HuH-7.5 (cell line): Measurements from ENCODE around the gene MRPL43.

Experiments
- DNase-seq: peaks from one replicate; pipeline ENCODE4 v3.0.0; 2011; ENCODE audit warnings: low spot score

Gene MRPL43

DNA sequence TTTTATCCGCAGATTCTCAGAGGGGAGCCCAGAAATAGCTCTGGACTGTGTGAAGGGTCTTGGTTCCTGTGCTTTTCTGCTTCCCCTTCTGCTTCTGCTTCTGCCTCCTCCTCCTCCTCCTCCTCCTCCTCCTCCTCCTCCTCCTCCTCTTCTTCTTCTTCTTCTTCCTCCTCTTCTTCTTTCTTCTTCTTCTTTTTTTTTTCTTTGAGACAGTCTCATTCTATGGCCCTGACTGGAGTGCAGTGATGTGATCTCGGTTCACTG is 32.1 kb upstream of the MRPL43 start:
- DNase-seq: no peak

DNA sequence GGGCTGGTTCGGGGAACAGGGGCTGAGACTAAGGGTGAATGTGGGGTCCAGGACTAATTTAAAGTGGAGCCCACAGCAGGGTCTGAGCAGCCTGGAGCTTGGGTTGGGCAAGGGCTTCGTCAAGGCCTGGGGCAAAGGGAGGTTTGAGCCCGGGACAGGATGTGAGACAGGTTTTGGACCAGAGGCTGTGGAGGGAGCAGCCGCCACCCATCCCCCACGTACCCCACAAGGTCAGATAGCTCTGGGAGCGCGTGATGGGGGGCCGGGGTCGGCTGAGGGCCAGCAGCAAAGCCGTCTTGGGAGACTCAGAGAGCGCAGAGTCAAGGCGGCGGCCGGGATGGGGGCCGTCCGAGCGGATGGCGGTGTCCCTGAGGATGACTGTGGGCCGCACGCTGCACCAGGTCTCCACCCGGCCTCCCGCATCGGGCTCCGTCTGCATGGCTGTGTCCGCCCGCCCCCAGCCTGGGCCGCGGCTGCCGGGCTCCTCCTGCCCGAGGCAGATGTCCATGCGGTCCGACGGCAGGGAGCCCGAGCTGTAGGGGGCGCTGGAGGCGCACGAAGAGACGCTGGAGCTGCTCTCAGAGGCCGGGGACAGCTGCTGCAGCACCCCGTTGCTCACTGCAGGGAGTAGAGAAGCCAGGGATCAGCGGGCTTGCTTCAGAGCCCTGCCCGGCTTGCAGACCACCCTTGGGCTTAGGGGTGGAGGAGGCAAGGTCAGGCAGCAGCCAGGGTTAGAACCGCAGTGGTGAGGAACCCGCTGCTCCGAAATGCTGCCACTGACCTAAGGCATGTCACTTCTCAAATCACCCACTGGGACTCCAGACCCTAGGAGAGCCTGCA is 31.5 kb upstream of the MRPL43 start:
- peak; percentile 97 for DNase-seq

DNA sequence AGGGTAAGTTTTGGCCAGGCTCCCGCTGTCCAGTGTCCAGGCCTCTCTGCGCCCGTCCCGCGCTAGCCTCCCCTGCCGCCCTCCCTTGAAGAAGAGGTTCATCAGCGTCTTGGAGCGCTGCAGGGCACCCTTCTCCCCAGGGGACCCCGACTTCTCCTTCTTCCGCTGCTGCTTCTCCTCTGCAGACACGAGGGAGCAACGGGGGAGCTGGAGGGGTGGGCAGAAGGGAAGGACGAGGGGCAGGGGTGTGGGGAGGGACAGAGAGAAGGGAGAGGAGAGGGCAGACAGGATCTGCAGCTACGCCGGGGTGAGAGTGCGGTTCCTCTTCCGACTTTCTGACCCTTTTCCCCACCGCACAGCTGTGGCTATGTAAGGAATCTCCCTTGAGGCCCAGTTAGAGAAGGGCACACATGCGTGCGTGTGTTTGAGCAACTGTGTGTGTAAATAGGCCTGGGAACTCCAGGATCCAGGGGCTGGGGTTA is 30.9 kb upstream of the MRPL43 start:
- DNase-seq: no peak

DNA sequence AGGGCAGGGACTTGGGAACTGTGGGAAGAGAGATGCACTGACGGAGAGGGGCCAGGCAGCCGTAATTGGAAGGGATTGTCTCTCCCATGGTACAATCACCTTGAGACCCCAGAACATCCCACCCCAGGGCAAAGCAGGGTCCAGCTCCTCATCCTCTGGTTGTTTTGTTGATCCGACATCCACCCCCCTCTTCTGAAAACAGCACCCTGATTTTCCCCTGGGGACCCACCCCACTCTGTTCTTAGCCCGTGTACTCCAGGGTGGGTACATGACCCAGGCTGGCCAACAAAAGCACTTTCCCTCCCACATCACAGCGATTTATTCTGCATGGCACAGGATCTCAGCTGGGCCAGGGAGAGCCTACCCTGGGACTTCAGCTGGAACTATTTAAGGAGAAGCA is 29.5 kb upstream of the MRPL43 start:
- no peak for DNase-seq

DNA sequence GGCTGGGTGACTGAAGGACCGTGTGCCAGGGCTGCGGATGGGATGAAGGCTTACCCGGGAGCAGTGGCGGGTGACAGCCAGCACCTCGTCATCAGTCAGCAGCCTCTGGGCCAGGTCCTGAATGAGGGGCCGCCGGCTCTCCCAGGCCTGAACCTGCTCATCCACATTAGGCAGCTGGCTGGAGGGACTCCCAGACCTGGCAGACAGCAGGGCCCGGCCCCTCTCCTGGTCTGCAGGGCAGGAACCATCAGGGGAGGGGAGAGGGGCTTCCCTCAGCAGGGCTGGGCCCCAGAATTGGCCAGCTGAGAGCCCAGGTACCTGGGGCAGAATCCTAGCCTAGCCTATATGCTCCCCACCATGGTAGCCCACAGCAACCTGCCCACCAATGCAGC is 28.3 kb upstream of the MRPL43 start:
- DNase-seq: no peak

DNA sequence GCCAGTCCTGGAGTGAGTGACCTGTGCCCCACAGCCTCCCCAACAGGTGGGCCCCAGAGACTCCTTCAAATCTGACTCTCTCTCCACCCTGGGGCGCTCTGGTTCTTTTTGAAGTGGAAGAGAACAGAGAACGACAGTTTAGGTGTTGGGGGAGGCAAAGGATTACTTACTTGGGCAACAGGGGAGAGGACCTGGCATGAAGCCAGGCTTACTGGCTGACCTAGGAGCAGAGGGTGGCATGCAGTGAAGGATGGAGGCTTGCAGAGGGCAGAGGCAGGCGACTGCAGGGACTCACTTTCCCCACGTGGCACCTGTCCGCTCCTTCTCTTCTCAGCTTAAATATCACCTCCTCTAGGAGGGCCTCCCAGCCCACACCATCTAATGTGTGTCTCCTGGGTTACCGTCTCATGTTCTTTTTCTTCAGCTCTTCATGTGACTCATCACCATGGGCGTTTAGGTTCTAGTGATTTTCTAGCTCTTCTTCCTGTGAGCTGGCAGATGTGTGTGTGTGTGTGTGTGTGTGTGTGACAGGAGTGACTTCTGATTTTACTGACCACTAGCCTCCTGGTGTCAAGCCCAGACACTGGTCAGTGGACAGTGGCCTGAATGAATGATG is 27.8 kb upstream of the MRPL43 start:
- no peak for DNase-seq

DNA sequence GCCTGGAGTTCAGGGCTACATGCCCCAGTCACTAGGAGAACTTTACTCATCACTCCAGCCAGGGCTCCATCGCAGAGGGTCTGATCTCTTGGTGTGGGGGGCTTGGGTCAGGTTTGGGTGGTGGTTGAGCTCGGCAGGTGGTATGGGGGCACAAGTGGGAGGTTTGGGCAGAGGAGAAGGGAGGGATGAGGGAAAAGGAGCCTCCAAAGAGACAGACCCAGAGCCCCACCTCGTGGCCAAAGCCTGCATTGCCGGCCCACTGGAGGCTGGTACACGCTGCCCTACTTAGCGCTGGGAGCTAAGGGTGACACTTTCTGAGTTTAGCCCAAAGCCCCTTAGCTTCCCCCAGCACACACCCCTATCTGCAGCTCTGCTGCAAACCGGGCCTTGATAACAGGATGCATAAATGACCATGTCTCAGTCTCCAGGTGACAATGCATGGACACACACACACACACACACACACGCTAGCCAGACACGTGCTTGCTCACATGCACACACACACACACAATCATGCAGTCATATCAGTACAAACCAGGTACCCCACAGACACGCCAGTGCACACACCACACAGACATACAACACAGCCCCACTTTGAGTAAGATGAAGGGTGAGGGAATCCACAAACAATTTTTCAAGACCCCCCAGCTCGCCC is 27.1 kb upstream of the MRPL43 start:
- DNase-seq: peak; percentile 88

DNA sequence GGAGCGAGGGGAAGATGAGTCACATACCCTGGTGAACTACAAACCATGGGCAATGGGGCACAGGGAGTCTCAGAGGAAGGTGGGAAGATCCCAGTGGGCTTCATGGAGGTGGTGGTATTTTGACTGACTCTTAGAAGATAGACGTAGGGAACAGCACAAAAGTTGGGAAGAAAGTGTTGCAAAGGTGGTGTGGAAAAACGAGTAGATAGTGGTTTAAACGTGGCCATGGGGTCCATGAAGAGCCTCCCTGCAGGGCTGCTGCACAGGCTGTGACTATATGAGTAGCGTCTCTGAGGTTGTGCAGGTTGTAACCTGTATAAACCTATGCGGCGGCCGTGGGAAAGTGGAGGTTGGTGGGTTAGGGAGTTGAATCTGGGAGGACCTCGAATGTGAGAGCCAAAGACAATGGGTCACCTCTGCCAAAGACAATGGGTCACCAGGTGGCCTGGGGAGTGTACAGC is 26.1 kb upstream of the MRPL43 start:
- DNase-seq: no peak

DNA sequence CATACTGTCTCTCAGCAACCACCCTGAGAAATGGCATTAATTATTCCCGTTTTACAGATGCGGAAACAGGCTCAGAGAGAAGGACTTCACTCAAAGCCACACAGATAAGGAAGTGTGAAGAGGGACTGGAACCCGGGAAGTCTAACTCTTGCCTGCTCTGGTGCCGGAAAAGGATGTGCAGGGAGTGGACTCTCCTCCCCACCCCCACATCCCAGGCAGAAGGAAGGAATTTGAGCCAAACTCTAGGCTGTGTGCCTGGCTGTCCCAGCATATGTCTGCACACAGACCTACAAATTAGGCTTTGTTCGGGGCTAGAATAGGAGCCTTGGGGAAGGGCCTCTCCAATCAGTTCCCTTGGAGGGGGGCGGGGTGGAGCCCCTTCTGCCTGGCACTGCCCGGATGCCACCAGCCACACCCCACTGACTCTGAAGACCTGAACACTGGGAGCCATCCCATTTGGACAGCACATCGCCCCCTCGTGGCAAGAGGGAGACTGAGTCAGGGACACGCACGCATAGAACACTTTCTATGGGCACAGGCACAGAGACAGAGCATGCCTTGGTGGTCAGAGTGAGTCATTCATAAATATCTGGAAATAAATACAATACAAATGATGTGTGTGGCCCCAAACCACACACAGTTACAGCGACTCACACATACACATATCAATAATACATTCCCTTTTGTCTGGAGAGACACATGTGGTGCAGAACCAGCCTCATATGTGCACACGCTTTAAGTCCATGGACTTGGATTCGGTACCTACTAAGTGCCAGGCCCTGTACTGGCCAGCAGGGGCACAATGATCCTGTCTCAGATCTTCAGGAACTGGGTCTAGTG is 25.4 kb upstream of the MRPL43 start:
- DNase-seq: peak; percentile 81

DNA sequence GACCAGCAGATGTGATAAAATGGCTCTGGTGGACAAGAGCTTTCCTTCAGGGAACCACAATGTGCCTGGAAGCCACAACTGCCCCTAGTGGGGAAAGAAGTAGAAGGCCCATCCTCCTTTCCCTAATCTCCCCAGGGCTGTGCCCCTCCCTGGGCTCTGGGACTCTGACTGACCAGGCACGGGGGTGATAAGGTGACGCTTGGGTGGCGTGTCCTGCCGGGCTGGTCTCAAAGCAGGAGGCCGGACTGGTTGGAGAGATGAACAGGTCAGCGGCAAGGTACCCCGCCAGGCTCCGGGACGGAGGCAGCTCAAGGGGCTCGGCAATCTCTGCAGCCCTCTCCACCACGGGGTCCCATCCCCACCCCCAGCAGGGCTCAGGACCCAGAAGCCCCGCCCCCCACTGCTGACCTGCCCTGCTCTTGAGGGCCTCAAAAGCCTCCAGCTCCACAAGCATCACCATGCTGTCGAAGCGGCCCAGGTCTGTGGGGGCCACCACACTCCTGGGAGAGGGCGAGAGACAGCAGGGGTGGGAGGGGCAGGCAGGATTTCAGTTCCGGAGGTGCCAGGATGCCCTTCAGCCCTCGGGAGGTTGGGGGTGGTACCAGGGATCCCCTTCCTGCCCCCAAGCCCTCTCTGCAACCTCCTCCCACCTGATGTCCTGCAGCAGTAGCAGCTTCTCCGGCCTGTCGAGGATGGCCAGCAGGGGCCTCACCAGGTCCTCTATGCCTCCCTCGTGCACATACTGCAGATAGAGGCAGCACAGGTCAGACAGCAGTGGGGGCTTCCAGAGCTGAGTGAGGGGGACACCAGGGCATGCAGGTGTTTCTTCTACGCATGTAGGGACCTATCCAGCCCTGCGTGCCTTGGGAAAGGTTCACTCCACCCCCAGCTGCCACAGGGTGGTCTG is 24.5 kb upstream of the MRPL43 start:
- DNase-seq: peak; percentile 71

DNA sequence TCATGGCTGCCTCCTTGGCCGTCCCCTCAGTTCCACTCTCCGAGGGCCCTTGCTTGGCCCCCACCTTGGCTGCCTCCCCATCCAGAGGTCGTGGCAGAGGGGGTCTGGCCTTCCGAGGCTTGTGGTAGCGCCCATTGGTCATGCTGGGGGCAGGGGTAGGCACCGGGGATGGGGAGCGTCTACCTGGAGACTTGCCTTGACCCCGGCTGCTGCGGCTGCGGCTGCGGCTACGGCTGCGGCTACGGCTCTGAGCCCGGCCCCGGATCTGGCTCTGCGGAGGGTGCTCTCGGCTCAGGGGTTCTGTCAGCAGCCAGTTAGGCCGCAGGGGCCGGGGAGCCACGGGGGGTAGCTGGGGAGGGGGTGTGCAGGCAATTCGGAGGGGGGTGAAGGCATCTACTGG is 23.0 kb upstream of the MRPL43 start:
- no peak for DNase-seq

DNA sequence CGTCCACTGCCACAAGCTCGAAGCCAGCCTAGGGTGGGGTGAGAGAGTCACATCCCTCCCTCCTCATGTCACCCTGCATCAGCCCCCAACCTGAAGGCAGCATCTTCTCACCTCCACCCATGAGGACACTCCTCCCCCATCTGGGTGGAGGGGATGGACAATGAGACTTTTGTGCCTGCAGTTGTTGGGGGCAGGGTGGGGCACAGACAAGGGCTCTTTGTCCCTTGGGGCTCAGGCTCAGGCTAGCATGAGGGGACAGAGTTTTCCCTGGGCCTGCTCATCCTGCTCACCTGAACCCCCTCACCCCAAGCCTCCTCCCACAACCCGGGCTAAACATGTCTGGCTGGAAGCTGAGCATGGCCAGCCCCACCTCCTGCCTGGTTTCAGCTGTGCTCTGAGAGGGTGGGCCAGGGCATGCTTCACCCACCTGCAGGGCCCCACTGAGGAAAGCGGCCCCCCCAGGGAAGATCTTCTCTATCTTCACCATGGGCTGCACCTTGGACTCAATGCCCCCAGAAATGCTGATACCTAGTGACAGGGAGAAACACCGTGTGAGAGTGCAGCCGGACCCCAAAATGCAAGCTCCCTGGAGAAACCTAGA is 21.6 kb upstream of the MRPL43 start:
- DNase-seq: no peak

DNA sequence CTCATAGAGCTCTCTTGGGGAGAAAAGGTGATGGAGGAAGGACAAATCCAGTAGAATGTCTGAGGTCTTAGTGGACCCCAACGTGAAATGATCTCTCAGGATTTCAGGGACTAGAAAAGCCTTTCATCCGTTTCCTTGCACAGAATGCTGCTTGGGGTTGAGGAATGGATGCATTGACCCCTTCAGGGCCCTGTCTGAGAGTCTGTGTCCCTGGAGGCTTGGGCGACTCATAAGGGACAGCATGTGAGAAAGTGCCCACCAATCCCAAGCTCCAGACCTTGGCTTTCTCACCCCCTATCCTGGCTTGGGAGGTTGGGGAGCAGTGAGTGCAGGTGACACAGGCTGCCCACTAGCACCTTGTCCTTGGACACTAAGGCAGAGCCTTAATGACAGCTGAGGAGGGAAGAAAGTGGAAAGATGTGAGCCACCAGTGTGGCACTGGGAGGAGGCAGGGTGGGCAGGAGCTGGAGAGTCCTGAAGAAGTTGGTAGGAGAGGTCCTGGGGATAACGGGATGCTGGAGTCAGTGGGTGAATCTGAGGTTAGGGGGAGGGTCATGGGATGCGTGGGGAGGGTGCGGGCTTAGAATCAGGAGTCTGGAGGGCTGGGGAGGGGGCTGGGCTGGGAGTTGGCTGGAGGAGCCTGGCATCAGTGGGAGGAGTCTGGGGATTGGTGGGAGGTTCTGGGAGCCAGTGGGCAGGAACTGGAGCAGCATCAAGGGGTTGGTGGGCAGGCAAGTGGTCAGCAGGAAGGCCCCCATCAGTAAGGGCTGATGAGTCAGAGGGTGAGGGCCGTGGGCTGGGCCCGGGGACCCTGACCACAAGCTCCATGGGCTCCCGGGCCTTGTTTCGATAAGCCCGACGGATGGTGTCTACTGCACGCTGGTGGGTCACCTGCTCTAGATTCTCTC is 20.9 kb upstream of the MRPL43 start:
- no peak for DNase-seq

DNA sequence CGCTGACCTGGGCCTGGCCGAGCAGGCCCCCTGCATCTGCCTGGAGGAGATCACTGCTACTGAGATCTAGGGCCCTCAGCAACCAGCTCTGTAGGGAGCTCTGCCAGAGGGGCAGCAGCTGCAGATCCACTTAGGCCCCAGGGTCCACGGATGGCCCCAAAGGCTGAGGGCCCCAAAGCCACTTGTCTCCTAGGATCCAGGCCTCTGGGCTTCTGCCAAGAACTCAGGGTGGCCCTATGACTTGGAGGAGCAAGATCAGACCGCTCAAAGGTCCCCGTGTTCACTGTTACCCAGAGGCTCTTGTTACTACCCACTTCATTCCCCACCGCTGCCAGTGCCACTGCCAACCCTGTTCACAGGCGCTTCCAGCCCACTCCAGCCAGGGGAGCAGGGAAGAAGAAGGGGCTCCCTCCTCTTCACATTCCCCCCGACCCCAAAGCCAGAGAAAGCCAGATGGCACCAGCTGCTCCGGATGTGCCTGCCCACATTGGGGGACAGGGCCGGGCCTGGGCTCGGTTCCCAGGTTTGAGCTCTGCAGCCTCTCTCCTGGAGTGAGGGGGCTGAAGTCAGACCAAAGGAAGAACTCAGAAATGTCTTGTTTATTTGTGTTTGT is 19.9 kb upstream of the MRPL43 start:
- no peak for DNase-seq

DNA sequence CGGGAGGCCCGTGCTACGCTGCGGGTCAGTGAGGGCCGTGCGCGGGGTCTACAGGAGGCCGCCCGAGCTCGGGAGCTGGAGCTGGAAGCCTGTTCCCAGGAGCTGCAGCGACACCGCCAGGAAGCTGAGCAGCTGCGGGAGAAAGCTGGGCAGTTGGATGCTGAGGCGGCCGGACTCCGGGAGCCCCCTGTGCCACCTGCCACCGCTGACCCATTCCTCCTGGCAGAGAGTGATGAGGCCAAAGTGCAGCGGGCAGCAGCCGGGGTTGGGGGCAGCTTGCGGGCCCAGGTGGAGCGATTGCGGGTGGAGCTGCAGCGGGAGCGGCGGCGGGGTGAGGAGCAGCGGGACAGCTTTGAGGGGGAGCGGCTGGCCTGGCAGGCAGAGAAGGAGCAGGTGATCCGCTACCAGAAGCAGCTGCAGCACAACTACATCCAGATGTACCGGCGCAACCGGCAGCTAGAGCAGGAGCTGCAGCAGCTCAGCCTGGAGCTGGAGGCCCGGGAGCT is 19.3 kb upstream of the MRPL43 start:
- DNase-seq: no peak

DNA sequence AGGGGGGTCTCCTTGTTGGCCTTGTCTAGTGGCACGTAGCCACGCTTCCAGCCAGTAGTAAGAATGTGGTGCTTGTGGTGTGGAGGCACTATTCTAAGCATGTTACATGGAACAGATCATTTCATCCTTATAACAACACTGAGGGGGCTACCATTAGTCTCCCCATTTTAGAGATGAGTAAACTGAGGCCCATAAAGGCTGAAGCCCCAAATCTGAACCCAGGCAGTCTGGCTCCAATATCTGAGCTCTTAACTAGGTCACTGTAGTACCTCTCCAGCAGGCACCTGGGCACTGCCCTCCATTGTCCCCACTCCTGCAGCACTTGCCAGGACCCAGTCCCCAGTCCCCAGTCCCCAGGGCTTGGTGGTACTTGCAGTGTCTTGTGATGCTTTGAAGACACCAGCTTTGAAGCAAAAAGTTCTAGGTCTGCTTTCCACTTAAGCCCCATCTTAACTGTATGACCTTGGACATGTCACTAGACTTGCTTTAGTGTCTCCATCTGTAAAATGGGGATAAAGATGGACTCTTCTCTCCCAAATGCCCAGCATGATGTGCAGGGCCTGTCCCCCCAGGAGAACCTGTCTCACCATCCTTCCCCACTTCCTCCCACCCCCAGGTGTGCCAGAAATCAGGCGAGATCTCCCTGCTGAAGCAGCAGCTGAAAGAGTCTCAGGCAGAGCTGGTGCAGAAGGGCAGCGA is 18.7 kb upstream of the MRPL43 start:
- no peak for DNase-seq

DNA sequence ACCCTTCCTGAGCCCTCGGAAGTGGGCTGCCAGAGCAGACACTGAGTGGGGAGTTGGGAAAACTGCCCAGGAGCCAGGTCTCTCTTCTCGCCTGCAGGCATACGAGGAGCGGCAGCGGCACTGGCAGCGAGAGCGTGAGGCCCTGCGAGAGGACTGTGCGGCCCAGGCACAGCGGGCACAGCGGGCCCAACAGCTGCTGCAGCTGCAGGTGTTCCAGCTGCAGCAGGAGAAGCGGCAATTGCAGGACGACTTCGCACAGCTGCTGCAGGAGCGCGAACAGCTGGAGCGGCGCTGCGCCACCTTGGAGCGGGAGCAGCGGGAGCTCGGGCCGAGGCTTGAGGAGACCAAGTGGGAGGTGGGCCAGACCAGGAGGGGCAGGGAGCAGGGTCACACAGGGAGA is 18.1 kb upstream of the MRPL43 start:
- no peak for DNase-seq

DNA sequence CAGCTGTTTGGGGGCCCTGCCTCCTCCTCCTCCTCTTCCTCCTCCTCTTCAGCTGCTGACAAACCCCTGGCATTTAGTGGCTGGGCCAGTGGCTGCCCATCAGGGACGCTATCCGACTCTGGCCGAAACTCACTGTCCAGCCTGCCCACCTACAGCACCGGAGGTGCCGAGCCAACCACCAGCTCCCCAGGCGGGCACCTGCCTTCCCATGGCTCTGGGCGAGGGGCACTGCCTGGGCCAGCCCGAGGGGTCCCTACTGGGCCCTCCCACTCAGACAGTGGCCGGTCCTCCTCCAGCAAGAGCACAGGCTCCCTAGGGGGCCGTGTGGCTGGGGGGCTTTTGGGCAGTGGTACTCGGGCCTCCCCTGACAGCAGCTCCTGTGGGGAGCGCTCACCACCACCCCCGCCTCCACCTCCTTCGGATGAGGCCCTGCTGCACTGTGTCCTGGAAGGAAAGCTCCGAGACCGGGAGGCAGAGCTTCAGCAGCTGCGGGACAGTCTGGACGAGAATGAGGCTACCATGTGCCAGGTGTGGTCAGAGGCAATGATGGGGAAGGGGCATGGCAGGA is 16.4 kb upstream of the MRPL43 start:
- no peak for DNase-seq
